Calu3 (cell line): ENCODE measurements around the gene CCDC39. TPM values are rescaled to one million over a fixed set of nuclear protein-coding genes. Genes with fewer than 3 reads are reported as not detected.

ENCODE experiments used
- BruUV-seq: library from RNA; stranded (reverse); fragments of 400-500 nt; replicated peaks from 2 replicates; lab custom pipeline; 2021; lab: Mats Ljungman, UMichigan
- CTCF ChIA-PET: fragments of 300-600 bp; sonication (Branson Sonifier 250); formaldehyde crosslinking; loops from one replicate; lab custom pipeline; 2022; ENCODE audit warnings: antibody characterized with exemption; lab: Charles Lee
- DNase-seq: peaks from one replicate; pipeline ENCODE4 v3.0.0; 2022
- H3K27ac Mint-ChIP-seq: one replicate; pipeline ENCODE4 v1.8.0; 2022; ENCODE audit warnings: mixed read lengths; ENCODE audit not compliant: unreplicated experiment
- H3K27me3 Mint-ChIP-seq: one replicate; pipeline ENCODE4 v1.8.0; 2022; ENCODE audit warnings: mixed read lengths; ENCODE audit not compliant: unreplicated experiment
- H3K36me3 Mint-ChIP-seq: one replicate; pipeline ENCODE4 v1.8.0; 2022; ENCODE audit warnings: mild to moderate bottlenecking, moderate library complexity, mixed read lengths; ENCODE audit not compliant: insufficient read depth, unreplicated experiment
- H3K4me1 Mint-ChIP-seq: one replicate; pipeline ENCODE4 v1.8.0; 2022; ENCODE audit warnings: mild to moderate bottlenecking, low read depth, mixed read lengths; ENCODE audit not compliant: unreplicated experiment
- H3K4me3 Mint-ChIP-seq: one replicate; pipeline ENCODE4 v1.8.0; 2022; ENCODE audit warnings: mild to moderate bottlenecking, low read depth, moderate library complexity, mixed read lengths; ENCODE audit not compliant: unreplicated experiment
- H3K9me3 Mint-ChIP-seq: one replicate; pipeline ENCODE4 v1.8.0; 2022; ENCODE audit warnings: low read depth, mixed read lengths; ENCODE audit not compliant: unreplicated experiment
- CTCF ChIP-seq: fragments of 200-600 bp; IDR thresholded peaks from one replicate; pipeline ENCODE4 v1.8.0; 2022; ENCODE audit warnings: antibody characterized with exemption; ENCODE audit not compliant: unreplicated experiment
- intact Hi-C: fragments of 100-400 bp; cut with micrococcal nuclease; formaldehyde crosslinking; loops from one replicate; pipeline ENCODE4 v1.10.0; 2022; ENCODE audit not compliant: unreplicated experiment
- total RNA-seq: library from RNA; stranded (reverse); gene quantifications from 2 replicates; pipeline ENCODE4 v1.2.3, GENCODE V29; 2022

CCDC39 gene
- total RNA-seq, 1 experiment from 2014 or later: not detected

GRCh38 chr3:180693656-180694055, 14.4 kb upstream of the CCDC39 start:
- Mint-ChIP-seq H3K4me3 (no peak overlapping the region), H3K27ac (no peak overlapping the region), H3K27me3 (no peaks in the 10 kb centered on the region), H3K9me3 (no peaks in the 10 kb centered on the region), H3K4me1 (no peaks in the 10 kb centered on the region), H3K36me3 (no peaks in the 10 kb centered on the region)
- no TSS peak for BruUV-seq
- CTCF ChIA-PET: no interaction called here
- TF ChIP-seq CTCF: no peak
- intact Hi-C loops: loop anchor here (5.0 kb wide), 1 partner anchor 484 kb away; no protein-coding TSS in a partner anchor
- no peak for DNase-seq

GRCh38 chr3:180690061-180690460, 10.8 kb upstream of the CCDC39 start:
- H3K27me3 Mint-ChIP-seq: peaks cover 33% of the 10 kb centered on the region
- no TSS peak for BruUV-seq
- no peaks in the 10 kb centered on the region for H3K36me3 Mint-ChIP-seq
- no peak overlapping the region for H3K27ac Mint-ChIP-seq
- TF ChIP-seq CTCF: no peak
- CTCF ChIA-PET: interaction anchor here (1.3 kb wide), 1 partner anchor 92 kb away, joined by 5 read pairs; no protein-coding TSS in a partner anchor
- intact Hi-C loops: loop anchor here (1.0 to 5.0 kb wide), 2 partner anchors 165 to 487 kb away; no protein-coding TSS in a partner anchor
- no peak for DNase-seq
- no peak overlapping the region for H3K4me3 Mint-ChIP-seq
- peaks cover 2% of the 10 kb centered on the region for H3K9me3 Mint-ChIP-seq
- no peaks in the 10 kb centered on the region for H3K4me1 Mint-ChIP-seq

GRCh38 chr3:180684807-180685206, 5.5 kb upstream of the CCDC39 start:
- no TSS peak for BruUV-seq
- CTCF ChIA-PET: interaction anchor here (0.6 kb wide), 1 partner anchor 220 kb away, joined by 3 read pairs; no protein-coding TSS in a partner anchor
- Mint-ChIP-seq H3K27ac (no peak overlapping the region), H3K9me3 (peaks cover 2% of the 10 kb centered on the region), H3K27me3 (peaks cover 53% of the 10 kb centered on the region), H3K4me3 (no peak overlapping the region), H3K4me1 (no peaks in the 10 kb centered on the region), H3K36me3 (peaks cover 4% of the 10 kb centered on the region)
- no peak for DNase-seq
- intact Hi-C loops: no loop called here
- no peak for TF ChIP-seq CTCF

GRCh38 chr3:180683816-180684215, 4.5 kb upstream of the CCDC39 start:
- Mint-ChIP-seq H3K4me3 (no peak overlapping the region), H3K4me1 (peaks cover 6% of the 10 kb centered on the region), H3K36me3 (peaks cover 14% of the 10 kb centered on the region), H3K27me3 (peaks cover 59% of the 10 kb centered on the region), H3K27ac (no peak overlapping the region), H3K9me3 (peaks cover 2% of the 10 kb centered on the region)
- TF ChIP-seq CTCF: no peak
- BruUV-seq: no TSS peak
- no peak for DNase-seq
- intact Hi-C loops: no loop called here
- CTCF ChIA-PET: interaction anchor here (0.6 kb wide), 1 partner anchor 37 kb away, joined by 3 read pairs; no protein-coding TSS in a partner anchor
